GM12801 (cell line): ENCODE measurements around the gene DDX1.

Experiments used
- CTCF ChIP-seq: IDR thresholded peaks from one replicate; pipeline ENCODE4 v1.5.1; 2011; ENCODE audit warnings: control low read depth; ENCODE audit not compliant: insufficient read length; ENCODE audit errors: extremely low read depth

Gene DDX1

GRCh38 chr2:15667809-15668556 lies 76.3 kb downstream of the DDX1 start:
- no peak for TF ChIP-seq CTCF

GRCh38 chr2:15668611-15669305 lies 77.1 kb downstream of the DDX1 start:
- no peak for TF ChIP-seq CTCF

GRCh38 chr2:15669375-15669910 lies 77.8 kb downstream of the DDX1 start:
- TF ChIP-seq CTCF, result no peak

- no peak for TF ChIP-seq CTCF
Observed at GRCh38 chr2:15670469-15670868, 78.8 kb downstream of the DDX1 start.

GRCh38 chr2:15670981-15671380 lies 79.3 kb downstream of the DDX1 start:
- no peak for TF ChIP-seq CTCF

GRCh38 chr2:15671409-15671808 lies 79.7 kb downstream of the DDX1 start:
- TF ChIP-seq CTCF, result no peak

- TF ChIP-seq CTCF, result no peak
Observed at GRCh38 chr2:15671842-15672815, 80.5 kb downstream of the DDX1 start.
